B cell (primary cell): Measurements from ENCODE around the gene TAF11L9. TPM values are rescaled to one million over a fixed set of nuclear protein-coding genes. Genes with fewer than 3 reads are reported as not detected.
"Not testable (repeated sequence)": the region's sequence is repeated elsewhere in the genome, so short reads cannot be mapped to it uniquely, and the experiment has no call there.

Source experiments
- ATAC-seq: fragments of 200-7000 bp; cut with Tn5 transposase; one replicate; pipeline ENCODE4 v1.10.0; 2021; ENCODE audit warnings: low read depth, mild to moderate bottlenecking, moderate number of reproducible peaks, moderate library complexity
- CTCF ChIA-PET: fragments of 350-600 bp; sonication (Branson Sonifier 250); formaldehyde crosslinking; loops from one replicate; lab custom pipeline; 2021; ENCODE audit warnings: antibody characterized with exemption, inconsistent platforms; lab: Charles Lee
- POLR2A ChIA-PET: fragments of 350-600 bp; sonication (Branson Sonifier 250); formaldehyde crosslinking; loops from one replicate; lab custom pipeline; 2021; ENCODE audit warnings: antibody characterized with exemption; lab: Charles Lee
- DNase-seq: peaks from one replicate; pipeline ENCODE4 v3.0.0; 2013
- H2AFZ ChIP-seq: 2 replicates; pipeline ENCODE4 v1.6.1; 2012; ENCODE audit warnings: mild to moderate bottlenecking, low read depth, low read length; ENCODE audit not compliant: insufficient read depth, poor library complexity, severe bottlenecking
- H3K27ac ChIP-seq, 2 donors: 1 replicate in 1 of 2; 2 replicates in 1 of 2; pipeline ENCODE4 v1.5.1; 2012 to 2013; ENCODE audit warnings: low read length in 2 of 2, mild to moderate bottlenecking in 2 of 2, moderate library complexity in 1 of 2
- H3K27me3 ChIP-seq, 4 experiments: fragments of 200-600 bp in 1 of 4; sonication (generic) in 1 of 4; replicated peaks in 1 of 4; 1 replicate in 2 of 4; 2 replicates in 2 of 4; pipeline versions ENCODE4 v1.6.1 to v1.7.0; 2013 to 2016; ENCODE audit warnings: low read length in 3 of 4, mild to moderate bottlenecking in 2 of 4, mixed read lengths in 1 of 4, moderate library complexity in 1 of 4; ENCODE audit not compliant: insufficient read depth in 4 of 4, control insufficient read depth in 3 of 4; ENCODE audit errors: control extremely low read depth in 1 of 4
- H3K36me3 ChIP-seq, 2 experiments: replicated peaks in 1 of 2; 1 replicate in 1 of 2; 2 replicates in 1 of 2; pipeline versions ENCODE4 v1.6.1 to v1.7.1; 2013; ENCODE audit warnings: low read length in 1 of 2; ENCODE audit not compliant: insufficient read depth in 2 of 2, control insufficient read depth in 1 of 2; ENCODE audit errors: control extremely low read depth in 1 of 2, extremely low read depth in 1 of 2
- H3K4me1 ChIP-seq, 2 donors: fragments of 200-600 bp in 1 of 2; sonication (generic) in 1 of 2; 1 replicate in 1 of 2; 2 replicates in 1 of 2; pipeline versions ENCODE4 v1.5.1 to v1.6.1; 2013 to 2017; ENCODE audit warnings: low read length in 2 of 2; ENCODE audit not compliant: control insufficient read depth in 2 of 2, insufficient read depth in 2 of 2
- H3K4me2 ChIP-seq: replicated peaks from 2 replicates; pipeline ENCODE3; 2012; ENCODE audit warnings: mild to moderate bottlenecking, low read depth, low read length; ENCODE audit not compliant: poor library complexity, severe bottlenecking
- H3K4me3 ChIP-seq, 5 experiments: fragments of 200-600 bp in 1 of 5; sonication (generic) in 1 of 5; 1 replicate in 3 of 5; 2 replicates in 2 of 5; pipeline versions ENCODE4 v1.5.1 to v1.7.0; 2011 to 2016; ENCODE audit warnings: low read length in 4 of 5, mild to moderate bottlenecking in 4 of 5, low read depth in 2 of 5, control low read depth in 1 of 5, moderate library complexity in 1 of 5; ENCODE audit not compliant: insufficient read depth in 1 of 5; ENCODE audit errors: control extremely low read depth in 1 of 5, extremely low read depth in 1 of 5
- H3K79me2 ChIP-seq: fragments of 200-600 bp; sonication (generic); one replicate; pipeline ENCODE4 v1.6.0; 2016; ENCODE audit warnings: low read length; ENCODE audit not compliant: control insufficient read depth, insufficient read depth
- H3K9ac ChIP-seq: fragments of 200-600 bp; sonication (generic); 2 replicates; pipeline ENCODE4 v1.6.1; 2017; ENCODE audit warnings: mild to moderate bottlenecking, low read length, moderate library complexity
- H3K9me3 ChIP-seq, 3 donors: one replicate each; pipeline versions ENCODE4 v1.6.1 to v1.7.1; 2013; ENCODE audit warnings: low read length in 2 of 3; ENCODE audit not compliant: control insufficient read depth in 2 of 3, insufficient read depth in 1 of 3; ENCODE audit errors: control extremely low read depth in 1 of 3
- H4K20me1 ChIP-seq: 2 replicates; pipeline ENCODE4 v1.6.0; 2012; ENCODE audit warnings: mild to moderate bottlenecking, low read length; ENCODE audit not compliant: insufficient read depth, control insufficient read depth, poor library complexity, severe bottlenecking
- H3K27ac Mint-ChIP-seq: one replicate; pipeline ENCODE4 v1.8.0; 2021; ENCODE audit warnings: mixed read lengths
- H3K27me3 Mint-ChIP-seq: one replicate; pipeline ENCODE4 v1.8.0; 2021; ENCODE audit warnings: mixed read lengths
- H3K4me1 Mint-ChIP-seq: one replicate; pipeline ENCODE4 v1.8.0; 2021; ENCODE audit warnings: mixed read lengths
- H3K4me3 Mint-ChIP-seq: one replicate; pipeline ENCODE4 v1.8.0; 2021; ENCODE audit warnings: mixed read lengths
- H3K9me3 Mint-ChIP-seq: one replicate; pipeline ENCODE4 v1.8.0; 2022; ENCODE audit warnings: mixed read lengths; ENCODE audit not compliant: insufficient read depth
- CTCF ChIP-seq: fragments of 200-600 bp; IDR thresholded peaks from one replicate; pipeline ENCODE4 v1.8.0; 2022; ENCODE audit warnings: antibody characterized with exemption, mild to moderate bottlenecking
- EZH2 ChIP-seq: IDR thresholded peaks from 2 replicates; pipeline ENCODE4 v1.6.1; 2012; ENCODE audit warnings: borderline replicate concordance, low read depth, mild to moderate bottlenecking, moderate library complexity, low read length; ENCODE audit not compliant: insufficient read depth, poor library complexity, severe bottlenecking
- WGBS: methylation state at CpG from one replicate; pipeline ENCODE4 v1.1.5; 2013; ENCODE audit warnings: missing lambda C conversion rate; ENCODE audit not compliant: insufficient coverage; 5-methylcytosine and 5-hydroxymethylcytosine counted together
- intact Hi-C: fragments of 100-400 bp; cut with micrococcal nuclease; formaldehyde crosslinking; loops from one replicate; pipeline ENCODE4 v1.10.0; 2022
- polyA minus RNA-seq: library from RNA; depleted of rRNA, polyadenylated mRNA; stranded (reverse); fragments of >200 nt; gene quantifications from 2 replicates; pipeline ENCODE4 v1.2.3, GENCODE V29; 2012
- polyA plus RNA-seq: library from polyadenylated mRNA; depleted of rRNA; stranded (reverse); fragments of >200 nt; gene quantifications from 2 replicates; pipeline ENCODE4 v1.2.3, GENCODE V29; 2012
- total RNA-seq, 2 donors: library from RNA; stranded (reverse); fragments of 120-200 nt in 1 of 2; gene quantifications; 1 replicate in 1 of 2; 2 replicates in 1 of 2; pipeline versions ENCODE4 v1.2.3 to v1.2.4, GENCODE V29; 2013 to 2022

Gene TAF11L9
- total RNA-seq = not detected in 2 replicates
- total RNA-seq (2013) = not detected
- polyA plus RNA-seq = not detected in 2 replicates
- polyA minus RNA-seq = not detected in 2 replicates

DNA sequence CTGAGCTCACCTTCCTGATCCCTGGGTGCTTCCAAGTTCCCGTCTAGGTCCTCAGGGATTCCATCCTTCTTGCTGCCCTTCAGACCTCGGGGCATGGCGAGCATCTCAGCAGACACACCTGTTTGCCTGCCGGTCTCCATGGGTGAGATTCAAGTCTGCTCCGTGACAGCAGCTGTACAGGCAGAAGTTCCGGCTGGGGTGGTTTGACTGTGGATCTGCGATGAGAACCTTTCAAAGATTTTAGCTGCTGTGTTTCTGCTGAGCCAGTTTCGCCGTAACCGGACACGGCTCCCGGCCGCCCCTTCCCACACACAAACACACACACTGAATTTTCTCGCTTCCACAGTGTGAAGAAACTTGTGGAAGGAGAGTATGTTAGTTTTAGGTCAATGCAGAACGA, at the start of gene TAF11L9:
Gene TAF11L9, minus strand, starts transcription at position 140 of the 400 bp plus-strand sequence.
- H3K27me3 Mint-ChIP-seq, H3K27ac Mint-ChIP-seq, CTCF ChIA-PET, H3K9me3 Mint-ChIP-seq, H3K9ac ChIP-seq, H3K4me1 Mint-ChIP-seq, H2AFZ ChIP-seq, H3K4me2 ChIP-seq, DNase-seq, H3K36me3 ChIP-seq, H3K4me3 Mint-ChIP-seq, H3K27me3 ChIP-seq, ATAC-seq, H3K4me1 ChIP-seq, H3K27ac ChIP-seq, H3K4me3 ChIP-seq, H3K9me3 ChIP-seq, H4K20me1 ChIP-seq, POLR2A ChIA-PET, intact Hi-C loops, H3K79me2 ChIP-seq: not testable (repeated sequence)
- WGBS = no CpG with 5 or more reads among the region's 15 CpGs

DNA sequence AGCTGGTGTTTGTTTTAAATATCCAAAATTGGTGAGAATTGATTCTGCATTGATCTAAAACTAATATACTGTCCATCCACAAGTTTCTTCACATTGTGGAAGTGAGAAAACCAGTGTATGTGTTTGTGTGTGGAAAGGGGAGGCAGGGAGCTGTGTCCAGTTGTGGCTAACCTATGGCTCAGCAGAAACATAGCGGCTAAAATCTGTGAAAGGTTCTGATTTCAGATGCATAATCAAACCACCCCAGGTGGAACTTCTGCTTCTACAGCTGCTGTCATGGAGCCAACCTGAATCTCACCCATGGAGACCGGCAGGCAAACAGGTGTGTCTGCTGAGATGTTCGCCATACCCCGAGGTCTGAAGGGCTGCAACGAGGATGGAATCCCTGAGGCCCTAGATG, 40.0 kb upstream of the TAF11L9 start, which contains the start of gene TAF11L14:
Gene TAF11L14, plus strand, starts transcription at position 301 of the 400 bp plus-strand sequence.
- POLR2A ChIA-PET = no interaction called here
- no peak within 1 kb of the TSS for H3K27ac Mint-ChIP-seq
- intact Hi-C loops = no loop called here

DNA sequence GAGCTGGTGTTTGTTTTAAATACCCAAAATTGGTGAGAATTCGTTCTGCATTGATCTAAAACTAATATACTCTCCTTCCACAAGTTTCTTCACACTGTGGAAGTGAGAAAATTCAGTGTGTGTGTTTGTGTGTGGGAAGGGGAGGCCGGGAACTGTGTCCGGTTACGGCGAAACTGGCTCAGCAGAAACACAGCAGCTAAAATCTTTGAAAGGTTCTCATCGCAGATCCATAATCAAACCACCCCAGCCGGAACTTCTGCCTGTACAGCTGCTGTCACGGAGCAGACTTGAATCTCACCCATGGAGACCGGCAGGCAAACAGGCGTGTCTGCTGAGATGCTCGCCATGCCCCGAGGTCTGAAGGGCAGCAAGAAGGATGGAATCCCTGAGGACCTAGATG, 37.6 kb upstream of the TAF11L9 start, which contains the start of gene TAF11L13:
Gene TAF11L13, plus strand, starts transcription at position 301 of the 400 bp plus-strand sequence.
- DNase-seq, CTCF ChIA-PET, H3K27me3 Mint-ChIP-seq, H3K79me2 ChIP-seq, H3K36me3 ChIP-seq, H3K27ac Mint-ChIP-seq, H3K4me2 ChIP-seq, H3K9me3 ChIP-seq, H4K20me1 ChIP-seq, H3K9me3 Mint-ChIP-seq, H3K4me1 Mint-ChIP-seq, POLR2A ChIA-PET, intact Hi-C loops, H2AFZ ChIP-seq, H3K4me1 ChIP-seq, H3K4me3 ChIP-seq, H3K9ac ChIP-seq, H3K4me3 Mint-ChIP-seq, H3K27me3 ChIP-seq, H3K27ac ChIP-seq, ATAC-seq: not testable (repeated sequence)
- no CpG with 5 or more reads among the region's 12 CpGs for WGBS

More for the DNA sequence above, 40.0 kb upstream of the TAF11L9 start, which contains the start of gene TAF11L14:
- CTCF ChIA-PET = no interaction called here
- Histone ChIP-seq H3K4me2 (no peak within 1 kb of the TSS), H3K4me1 (no peaks in the 10 kb centered on the region), H2AFZ (no peak within 1 kb of the TSS), H3K9me3 (no peaks in the 10 kb centered on the region), H3K36me3 (no peaks in the 10 kb centered on the region), H3K27me3 (no peaks in the 10 kb centered on the region), H3K4me3 (no peak within 1 kb of the TSS), H4K20me1 (no peaks in the 10 kb centered on the region), H3K79me2 (no peaks in the 10 kb centered on the region), H3K27ac (no peak within 1 kb of the TSS), H3K9ac (no peak within 1 kb of the TSS)
- WGBS = 89% methylated on average over 4 of the region's 5 CpGs
- Mint-ChIP-seq H3K4me1 (no peaks in the 10 kb centered on the region), H3K4me3 (no peak within 1 kb of the TSS), H3K27me3 (no peaks in the 10 kb centered on the region), H3K9me3 (no peaks in the 10 kb centered on the region)
- TF ChIP-seq CTCF (no peak), EZH2 (no peak)
- no peak for ATAC-seq
- DNase-seq = no peak
